DND-41 (cell line): ENCODE results near the gene KCNN3.

ENCODE experiments used
- EZH2 ChIP-seq: IDR thresholded peaks from 3 replicates; pipeline ENCODE4 v1.6.1; 2012; ENCODE audit warnings: borderline replicate concordance, low read depth, mild to moderate bottlenecking, moderate library complexity, low read length, inconsistent platforms; ENCODE audit not compliant: severe bottlenecking
- TF ChIP-seq, protein P1 (sequence below): IDR thresholded peaks from 2 replicates; pipeline ENCODE4 v1.5.1; 2012; ENCODE audit warnings: borderline replicate concordance, low read length, moderate library complexity, mild to moderate bottlenecking; ENCODE audit not compliant: poor library complexity, severe bottlenecking; ENCODE audit errors: extremely low read depth

DNA sequence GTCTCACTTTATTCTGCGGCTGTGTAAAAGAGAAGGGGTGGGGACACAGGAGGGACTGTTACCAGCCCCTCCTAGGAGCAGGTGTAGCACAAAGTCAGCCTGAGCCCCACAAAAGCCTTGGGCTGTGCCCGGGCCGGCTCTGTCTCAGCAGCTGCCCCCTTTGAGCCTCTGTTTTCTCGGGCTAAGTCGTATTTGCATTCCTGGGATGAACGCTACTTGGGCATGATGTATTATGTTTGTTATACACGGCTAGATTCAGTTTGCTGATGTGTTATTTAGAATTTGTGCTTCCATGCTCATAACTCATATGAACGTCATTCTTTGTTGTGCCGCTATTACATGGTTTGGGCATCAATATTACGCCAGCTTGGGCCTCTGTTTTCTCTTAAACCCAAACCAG lies 47.8 kb downstream of the KCNN3 start:
- TF ChIP-seq EZH2, result no peak
- TF ChIP-seq, protein P1, sequence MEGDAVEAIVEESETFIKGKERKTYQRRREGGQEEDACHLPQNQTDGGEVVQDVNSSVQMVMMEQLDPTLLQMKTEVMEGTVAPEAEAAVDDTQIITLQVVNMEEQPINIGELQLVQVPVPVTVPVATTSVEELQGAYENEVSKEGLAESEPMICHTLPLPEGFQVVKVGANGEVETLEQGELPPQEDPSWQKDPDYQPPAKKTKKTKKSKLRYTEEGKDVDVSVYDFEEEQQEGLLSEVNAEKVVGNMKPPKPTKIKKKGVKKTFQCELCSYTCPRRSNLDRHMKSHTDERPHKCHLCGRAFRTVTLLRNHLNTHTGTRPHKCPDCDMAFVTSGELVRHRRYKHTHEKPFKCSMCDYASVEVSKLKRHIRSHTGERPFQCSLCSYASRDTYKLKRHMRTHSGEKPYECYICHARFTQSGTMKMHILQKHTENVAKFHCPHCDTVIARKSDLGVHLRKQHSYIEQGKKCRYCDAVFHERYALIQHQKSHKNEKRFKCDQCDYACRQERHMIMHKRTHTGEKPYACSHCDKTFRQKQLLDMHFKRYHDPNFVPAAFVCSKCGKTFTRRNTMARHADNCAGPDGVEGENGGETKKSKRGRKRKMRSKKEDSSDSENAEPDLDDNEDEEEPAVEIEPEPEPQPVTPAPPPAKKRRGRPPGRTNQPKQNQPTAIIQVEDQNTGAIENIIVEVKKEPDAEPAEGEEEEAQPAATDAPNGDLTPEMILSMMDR, result no peak
